ENCODE measurements around the gene AIP.
A peak's percentile ranks its signal among the peaks of the same experiment; 100 is the strongest.
"Not testable (repeated sequence)": the region's sequence is repeated elsewhere in the genome, so short reads cannot be mapped to it uniquely, and the experiment has no call there.

AIP gene

DNA sequence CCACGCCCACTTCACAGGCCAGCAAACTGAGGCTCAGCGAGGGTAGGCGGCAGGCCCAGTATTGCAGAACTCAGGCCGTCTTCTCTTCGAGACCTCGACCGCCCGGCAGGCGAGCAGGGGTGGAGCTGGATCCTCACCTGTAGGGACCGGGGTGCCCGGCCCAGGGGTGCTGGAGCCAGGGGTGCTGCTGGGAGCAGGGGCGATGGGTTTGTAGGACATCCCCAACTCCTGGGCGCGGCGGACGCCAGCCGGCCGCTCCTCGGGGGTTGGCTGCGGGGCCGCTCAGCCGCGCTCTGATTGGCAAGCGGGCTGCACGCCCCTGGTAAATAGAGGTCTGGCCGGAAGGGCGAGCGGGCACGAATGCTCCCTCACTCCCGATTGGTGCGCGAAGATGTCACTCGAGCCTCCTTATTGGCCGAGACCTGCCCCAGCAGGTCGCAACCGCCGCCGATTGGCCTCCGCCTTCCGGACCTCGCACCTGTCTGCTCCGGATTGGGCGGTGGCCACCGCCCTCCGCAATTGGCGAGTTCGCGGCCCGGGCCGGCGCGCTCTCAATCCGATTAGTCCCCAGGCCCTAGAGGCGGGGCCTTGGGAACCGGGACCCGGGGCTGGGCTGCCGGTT lies 25.1 kb downstream of the AIP start, which contains the start of gene CDK2AP2:
CDK2AP2 (minus strand) TSS at position 299 of the 622 bp plus-strand sequence; CDS start at position 219, 80 bp downstream.
- peak; percentile 87 for FAIRE-seq

- no peak for FAIRE-seq
Measured at GRCh38 chr11:67508486-67509121, 25.8 kb downstream of the AIP start.

DNA sequence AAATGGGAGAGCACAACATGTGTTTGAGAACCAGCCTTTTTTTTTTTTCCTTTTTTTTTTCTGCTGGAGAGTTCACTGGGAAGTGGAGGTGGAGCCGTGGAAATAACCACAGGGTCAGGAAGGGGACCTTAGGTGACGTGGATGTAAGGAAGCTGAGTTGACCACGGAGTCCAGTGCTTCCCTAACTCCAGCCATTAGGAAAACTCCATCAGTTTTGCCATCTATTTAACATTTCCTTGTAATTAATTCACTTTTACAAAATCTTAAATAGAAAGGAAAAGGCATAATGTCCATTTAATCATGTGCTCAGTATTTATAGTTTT lies 27.2 kb downstream of the AIP start:
- FAIRE-seq: no peak

- FAIRE-seq: not testable (repeated sequence)
Measured at GRCh38 chr11:67511558-67511957, 28.7 kb downstream of the AIP start.

- FAIRE-seq: no peak
Measured at GRCh38 chr11:67514116-67514515, 31.3 kb downstream of the AIP start.

DNA sequence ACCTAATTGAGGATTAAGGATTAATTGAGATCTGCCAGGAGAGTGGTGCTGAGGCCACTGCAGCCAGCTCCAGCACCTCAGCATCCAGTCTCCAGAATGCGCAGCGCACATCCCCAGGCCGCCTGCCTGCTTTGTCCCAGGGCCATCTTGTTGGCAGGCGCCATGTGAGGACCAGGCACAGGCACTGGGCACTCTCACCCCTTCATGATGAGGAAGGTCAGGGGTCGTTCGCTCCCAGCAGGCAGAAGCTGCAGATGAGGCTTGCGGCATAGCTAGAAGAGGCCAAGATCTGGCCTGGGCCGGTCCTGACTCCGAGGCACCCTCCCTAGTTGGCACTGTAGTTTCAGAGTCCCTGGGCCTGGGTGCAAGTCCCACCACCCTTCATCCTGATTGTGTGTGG lies 34.0 kb downstream of the AIP start:
- FAIRE-seq: no peak

GRCh38 chr11:67517784-67518552 lies 35.1 kb downstream of the AIP start:
- no peak for FAIRE-seq

GRCh38 chr11:67519726-67520125 lies 36.9 kb downstream of the AIP start:
- no peak for FAIRE-seq

DNA sequence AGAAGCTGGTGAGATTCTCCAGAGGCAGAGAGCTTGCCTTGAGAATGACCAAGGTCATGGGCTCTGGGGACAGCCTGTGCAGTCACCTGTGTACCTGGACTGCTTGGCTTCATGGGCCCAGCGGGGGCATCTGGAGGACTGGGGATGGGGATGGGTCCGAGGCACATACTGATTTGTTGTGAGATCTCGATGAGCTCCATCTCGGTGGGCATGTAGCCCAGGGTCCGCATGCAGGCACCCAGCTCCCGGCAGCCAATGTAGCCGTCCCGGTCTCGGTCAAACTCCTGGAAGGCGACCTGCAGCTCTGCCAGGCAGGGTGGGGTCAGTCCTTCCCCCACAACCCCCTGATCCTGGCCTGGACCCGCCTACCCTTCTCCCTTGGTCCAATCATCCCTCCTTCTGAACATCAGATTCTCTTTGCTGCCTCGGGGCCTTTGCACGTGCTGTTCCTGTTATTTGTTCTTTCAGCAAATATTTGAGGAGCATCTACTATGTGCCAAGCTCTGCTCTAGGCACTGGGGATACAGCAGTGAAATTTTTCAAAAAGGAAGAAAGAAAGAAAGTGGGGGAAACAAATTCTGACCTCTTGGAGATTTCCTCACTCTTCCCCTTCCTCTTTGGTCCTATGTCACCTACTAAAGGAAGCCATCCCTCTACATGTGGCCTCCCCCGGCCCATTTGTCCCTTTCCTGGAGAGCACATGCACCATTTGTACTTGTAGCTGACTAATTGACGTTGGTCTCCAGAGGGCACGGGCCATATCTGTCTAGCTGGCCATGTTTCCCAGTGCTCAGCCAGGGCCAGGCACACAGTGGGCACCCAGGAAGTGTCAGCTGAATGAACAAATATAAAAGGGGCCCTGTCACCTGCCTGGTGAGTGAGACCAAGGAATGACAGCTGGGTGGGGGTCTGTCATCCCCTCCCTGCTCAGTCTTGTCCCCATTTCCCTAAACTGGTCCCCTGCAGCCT lies 38.3 kb downstream of the AIP start:
- no peak for FAIRE-seq

GRCh38 chr11:67521924-67522323 lies 39.1 kb downstream of the AIP start:
- FAIRE-seq: no peak

GRCh38 chr11:67522338-67522737 lies 39.5 kb downstream of the AIP start:
- FAIRE-seq: no peak

GRCh38 chr11:67522844-67523555 lies 40.2 kb downstream of the AIP start, which contains the start of gene CABP2:
CABP2 (minus strand) TSS chr11:67523446; CDS start chr11:67523326, 120 bp downstream.
- FAIRE-seq: no peak

- FAIRE-seq: no peak
Measured at GRCh38 chr11:67523556-67524479, 41.0 kb downstream of the AIP start.

DNA sequence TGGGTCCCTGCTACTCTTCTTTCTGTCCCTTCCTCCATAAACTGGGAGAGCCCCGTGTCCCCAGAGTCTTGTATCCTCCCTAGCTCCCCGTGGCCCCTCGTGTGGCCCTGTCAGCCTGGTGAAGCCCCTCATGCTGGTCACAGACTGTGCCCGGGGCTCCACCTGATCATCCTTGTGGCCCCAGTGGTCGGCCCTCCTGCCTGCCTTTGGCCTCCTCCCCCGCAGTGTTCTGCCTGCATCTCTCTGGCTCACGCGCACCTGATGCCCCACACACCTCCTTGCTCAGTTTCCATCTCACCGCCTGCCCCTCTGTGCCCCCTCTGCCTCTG lies 41.6 kb downstream of the AIP start:
- FAIRE-seq: no peak

- FAIRE-seq: no peak
Measured at GRCh38 chr11:67525275-67525976, 42.6 kb downstream of the AIP start.

DNA sequence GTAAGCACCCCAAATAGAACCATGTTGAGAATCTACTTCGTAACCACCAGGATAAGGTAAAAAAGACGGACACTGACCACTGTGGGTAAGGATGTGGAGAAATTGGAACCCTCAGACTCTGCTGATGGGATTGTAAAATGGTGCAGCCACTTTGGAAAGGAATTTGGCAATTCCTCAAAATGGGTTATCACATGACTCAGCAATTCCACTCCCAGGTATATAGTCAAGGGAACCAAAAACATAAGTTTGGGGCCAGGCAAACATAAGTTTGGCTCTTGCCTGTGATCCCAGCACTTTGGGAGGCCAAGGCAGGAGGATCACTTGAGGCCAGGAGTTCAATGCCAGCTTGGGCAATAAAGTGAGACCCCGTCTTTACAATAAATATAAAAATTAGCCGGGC lies 45.5 kb downstream of the AIP start:
- FAIRE-seq: no peak

GRCh38 chr11:67530282-67530592 lies 47.4 kb downstream of the AIP start:
- FAIRE-seq: no peak

GRCh38 chr11:67532889-67533288 lies 50.1 kb downstream of the AIP start:
- FAIRE-seq: no peak

- FAIRE-seq: no peak
Measured at GRCh38 chr11:67534070-67534679, 51.3 kb downstream of the AIP start.

GRCh38 chr11:67535561-67535960 lies 52.7 kb downstream of the AIP start:
- no peak for FAIRE-seq
